ENCODE measurements around the gene NKX2-1. TPM values are rescaled to one million over a fixed set of nuclear protein-coding genes. Genes with fewer than 3 reads are reported as not detected.
A peak's percentile ranks its signal among the peaks of the same experiment; 100 is the strongest.

The NKX2-1 gene
- total and polyA plus RNA-seq, 12 donors = not detected

GRCh38 chr14:36517242-36518030 is 2.6 kb downstream of the NKX2-1 start:
- Histone ChIP-seq H3K36me3 (no peaks in the 10 kb centered on the region), H3K9me3 (no peaks in the 10 kb centered on the region), H3K4me1 (peaks cover 6 to 42% (median 31%) of the 10 kb centered on the region in 9 donors), H3K27ac (no peak overlapping the region), H3K27me3 (peaks cover 67 to 100% (median 100%) of the 10 kb centered on the region in 7 donors), H3K4me3 (peak overlapping the region in 1 of 10 donors; percentile 14)
- no peak for DNase-seq
- WGBS, 2 donors = 2% methylated on average over 82 to 87 of the region's 87 CpGs
- intact Hi-C loops (cut with DNase I) = no loop called here
- ATAC-seq = peak; percentile 28 to 60 (median 40)
- no peak for TF ChIP-seq CTCF (IDR thresholded peaks at IDR 0.05)

- WGBS, 2 donors = 3 to 5% methylated on average over 16 of the region's 16 CpGs
- Histone ChIP-seq H3K36me3 (no peaks in the 10 kb centered on the region), H3K4me1 (peaks cover 6 to 39% (median 31%) of the 10 kb centered on the region in 9 donors), H3K27me3 (peaks cover 67 to 100% (median 100%) of the 10 kb centered on the region in 7 donors), H3K9me3 (no peaks in the 10 kb centered on the region), H3K4me3 (no peak overlapping the region), H3K27ac (no peak overlapping the region)
- no peak for DNase-seq
- intact Hi-C loops (cut with DNase I) = no loop called here
- TF ChIP-seq CTCF (IDR thresholded peaks at IDR 0.05) = no peak
- ATAC-seq = no peak
Observed at GRCh38 chr14:36516719-36517241, 3.3 kb downstream of the NKX2-1 start.

GRCh38 chr14:36515896-36516718 is 3.9 kb downstream of the NKX2-1 start:
- 9 to 11% methylated on average over 11 of the region's 11 CpGs for WGBS, 2 donors
- peaks cover 63 to 100% (median 100%) of the 10 kb centered on the region in 7 donors for H3K27me3 ChIP-seq
- intact Hi-C loops (cut with DNase I) = no loop called here
- no peak for TF ChIP-seq CTCF (IDR thresholded peaks at IDR 0.05)
- no peak overlapping the region for H3K4me3 ChIP-seq
- H3K9me3 ChIP-seq = no peaks in the 10 kb centered on the region
- no peak for ATAC-seq
- H3K36me3 ChIP-seq = no peaks in the 10 kb centered on the region
- H3K27ac ChIP-seq = no peak overlapping the region
- DNase-seq = no peak
- peaks cover 6 to 33% (median 28%) of the 10 kb centered on the region in 9 donors for H3K4me1 ChIP-seq

- Histone ChIP-seq H3K27ac (no peak overlapping the region), H3K4me3 (no peak overlapping the region), H3K27me3 (peaks cover 59 to 100% (median 100%) of the 10 kb centered on the region in 7 donors), H3K4me1 (peaks cover 4 to 24% (median 19%) of the 10 kb centered on the region in 9 donors), H3K36me3 (no peaks in the 10 kb centered on the region), H3K9me3 (no peaks in the 10 kb centered on the region)
- TF ChIP-seq CTCF (IDR thresholded peaks at IDR 0.05) = no peak
- WGBS, 2 donors = 5 to 8% methylated on average over 14 of the region's 14 CpGs
- DNase-seq = no peak
- intact Hi-C loops (cut with DNase I) = no loop called here
- no peak for ATAC-seq
Observed at GRCh38 chr14:36515105-36515593, 4.9 kb downstream of the NKX2-1 start.
